ENCODE data around the gene SLC2A13.

DNA sequence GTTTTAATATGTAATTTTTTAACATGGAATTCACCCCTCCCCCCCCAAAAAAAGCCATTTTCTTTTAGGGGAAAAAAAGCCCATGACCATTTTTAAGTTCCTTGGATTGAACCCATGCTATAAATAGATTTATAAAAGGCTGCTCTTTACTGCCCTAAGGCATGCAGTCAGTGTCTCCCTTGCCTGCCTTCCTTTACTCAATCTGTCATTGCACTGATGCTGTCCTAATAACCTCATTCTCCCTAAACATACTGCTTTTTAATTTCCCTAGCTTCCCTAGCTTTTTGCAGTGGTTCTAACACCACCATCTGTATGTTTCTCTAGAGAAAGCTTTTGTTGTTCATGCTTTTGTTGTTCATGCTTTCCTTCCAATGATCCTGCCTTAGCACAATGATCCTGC is 83.0 kb downstream of the SLC2A13 start:
- TF ChIP-seq, protein P1, sequence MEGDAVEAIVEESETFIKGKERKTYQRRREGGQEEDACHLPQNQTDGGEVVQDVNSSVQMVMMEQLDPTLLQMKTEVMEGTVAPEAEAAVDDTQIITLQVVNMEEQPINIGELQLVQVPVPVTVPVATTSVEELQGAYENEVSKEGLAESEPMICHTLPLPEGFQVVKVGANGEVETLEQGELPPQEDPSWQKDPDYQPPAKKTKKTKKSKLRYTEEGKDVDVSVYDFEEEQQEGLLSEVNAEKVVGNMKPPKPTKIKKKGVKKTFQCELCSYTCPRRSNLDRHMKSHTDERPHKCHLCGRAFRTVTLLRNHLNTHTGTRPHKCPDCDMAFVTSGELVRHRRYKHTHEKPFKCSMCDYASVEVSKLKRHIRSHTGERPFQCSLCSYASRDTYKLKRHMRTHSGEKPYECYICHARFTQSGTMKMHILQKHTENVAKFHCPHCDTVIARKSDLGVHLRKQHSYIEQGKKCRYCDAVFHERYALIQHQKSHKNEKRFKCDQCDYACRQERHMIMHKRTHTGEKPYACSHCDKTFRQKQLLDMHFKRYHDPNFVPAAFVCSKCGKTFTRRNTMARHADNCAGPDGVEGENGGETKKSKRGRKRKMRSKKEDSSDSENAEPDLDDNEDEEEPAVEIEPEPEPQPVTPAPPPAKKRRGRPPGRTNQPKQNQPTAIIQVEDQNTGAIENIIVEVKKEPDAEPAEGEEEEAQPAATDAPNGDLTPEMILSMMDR (IDR thresholded peaks at IDR 0.05; ENCODE audit: extremely low read depth in 1 of 2, insufficient read depth in 1 of 2, low read depth in 1 of 2, low read length in 2 of 2), result no peak
- TF ChIP-seq POLR2A (IDR thresholded peaks at IDR 0.05; ENCODE audit: low read depth, low read length) (no peak), POLR2AphosphoS5 (IDR thresholded peaks at IDR 0.05; ENCODE audit: insufficient read depth, low read depth, low read length) (no peak)
